ENCODE data around the gene OTOG. TPM values are rescaled to one million over a fixed set of nuclear protein-coding genes. Genes with fewer than 3 reads are reported as not detected.

OTOG gene
- total RNA-seq, 1 experiment from 2014 or later = 0.35 TPM

GRCh38 chr11:17691550-17691949 is 144.5 kb downstream of the OTOG start:
- Histone ChIP-seq H2BK12ac (ENCODE audit: insufficient read length, low read depth, low read length) (no peak overlapping the region), H2BK20ac (ENCODE audit: low read depth, low read length, poor library complexity, severe bottlenecking) (no peak overlapping the region), H2BK5ac (ENCODE audit: insufficient read length, low read length) (no peak overlapping the region), H4K5ac (ENCODE audit: insufficient read length, low read depth, low read length) (no peak overlapping the region), H3K4ac (ENCODE audit: low read depth, low read length) (no peak overlapping the region), H3K56ac (ENCODE audit: insufficient read length, low read depth, low read length) (no peak overlapping the region), H3K79me2 (ENCODE audit: insufficient read depth, low read length) (0 out of 2 replicates have a peak, but pooled peaks cover 1% of the 10 kb centered on the region), H3K14ac (ENCODE audit: insufficient read depth, low read length) (no peak overlapping the region), H3K18ac (ENCODE audit: insufficient read length, low read depth, low read length) (no peak overlapping the region), H4K20me1 (ENCODE audit: control insufficient read depth, insufficient read depth, insufficient read length) (no peaks in the 10 kb centered on the region), H3K79me1 (ENCODE audit: insufficient read depth, low read depth, low read length, poor library complexity, severe bottlenecking) (no peaks in the 10 kb centered on the region), H3K9ac (ENCODE audit: extremely low read depth, insufficient read length, low read length) (no peak overlapping the region), H3K23ac (ENCODE audit: insufficient read length, low read depth, low read length) (no peak overlapping the region), H3K4me2 (ENCODE audit: insufficient read depth, insufficient read length, low read length) (no peak overlapping the region), H3T11ph (ENCODE audit: low read length) (no peak overlapping the region), H2AK5ac (ENCODE audit: insufficient read length, low read length) (no peak overlapping the region), H3K9me3 (ENCODE audit: control insufficient read depth, low read depth, low read length) (no peaks in the 10 kb centered on the region), H3K27ac (ENCODE audit: insufficient read length, low read depth, low read length) (no peak overlapping the region), H4K91ac (ENCODE audit: insufficient read length, low read depth, low read length) (no peak overlapping the region), H3K4me1 (ENCODE audit: insufficient read depth, low read length) (no peaks in the 10 kb centered on the region), H2BK15ac (ENCODE audit: low read depth, low read length) (no peak overlapping the region), H3K27me3 (ENCODE audit: insufficient read depth, low read length) (peaks cover 13% of the 10 kb centered on the region; the same call in 1 of the 2 replicates), H2BK120ac (ENCODE audit: low read depth, low read length, poor library complexity, severe bottlenecking) (no peak overlapping the region), H2AFZ (ENCODE audit: low read length) (no peak overlapping the region), H3K23me2 (ENCODE audit: insufficient read length, low read depth, low read length, poor library complexity, severe bottlenecking) (peaks cover 4% of the 10 kb centered on the region), H4K8ac (replicated peaks; ENCODE audit: insufficient read length, low read depth, low read length) (no peak overlapping the region)
- Mint-ChIP-seq H3K4me3 (no peak overlapping the region), H3K27ac (no peak overlapping the region), H3K36me3 (ENCODE audit: insufficient read depth in 1 of 3, low read depth in 3 of 3) (no peaks in the 10 kb centered on the region), H3K9me3 (no peaks in the 10 kb centered on the region), H3K27me3 (ENCODE audit: low read depth) (peaks cover 52% of the 10 kb centered on the region), H3K4me1 (peaks cover 0 to 11% of the 10 kb centered on the region in 2 experiments; a peak in 3 of 4 replicates)
- DNase-seq = no peak
- WGBS (ENCODE audit: extremely low coverage, insufficient read length, low lambda C conversion rate) = no CpG with 5 or more reads among the region's 2 CpGs
- TF ChIP-seq CTCF (conservative IDR thresholded peaks at IDR 0.05) = no peak
